HG02759 (cell line): ENCODE measurements around the gene RESP18.
"Not testable (repeated sequence)": the region's sequence is repeated elsewhere in the genome, so short reads cannot be mapped to it uniquely, and the experiment has no call there.

ENCODE experiments used
- ATAC-seq: cut with Tn5 transposase; IDR thresholded peaks from one replicate; pipeline ENCODE4 v1.9.1; 2021; ENCODE audit warnings: mild to moderate bottlenecking, moderate library complexity; ENCODE audit not compliant: unreplicated experiment

The RESP18 gene

DNA sequence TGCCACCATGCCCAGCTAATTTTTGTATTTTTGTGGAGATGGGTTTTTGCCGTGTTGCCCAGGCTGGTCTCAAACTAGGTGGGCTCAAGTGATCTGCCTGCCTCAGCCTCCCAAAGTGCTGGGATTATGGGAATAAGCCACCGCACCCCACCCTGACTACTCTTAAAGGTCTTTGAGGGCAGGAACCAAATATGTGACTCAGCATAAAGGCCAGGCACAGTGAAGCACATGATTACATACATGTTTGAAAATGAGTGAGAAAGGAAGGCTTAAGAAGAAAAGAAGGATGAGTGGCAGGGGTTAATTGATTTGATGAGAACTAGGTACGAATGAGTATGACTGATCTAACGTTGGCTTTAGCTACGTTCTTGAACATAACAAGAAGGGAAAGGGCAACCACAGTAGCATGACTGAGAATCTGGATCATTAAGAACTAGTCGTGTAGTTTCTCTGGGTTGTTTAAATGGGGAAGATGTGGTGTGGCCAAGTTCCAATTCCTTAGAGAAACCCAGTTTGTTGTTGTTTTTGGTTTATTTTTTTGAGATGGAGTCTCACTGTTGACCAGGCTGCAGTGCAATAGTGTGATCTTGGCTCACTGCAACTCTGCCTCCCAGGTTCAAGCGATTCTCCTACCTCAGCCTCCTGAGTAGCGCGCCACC lies 6.8 kb downstream of the RESP18 start:
- no peak for ATAC-seq

DNA sequence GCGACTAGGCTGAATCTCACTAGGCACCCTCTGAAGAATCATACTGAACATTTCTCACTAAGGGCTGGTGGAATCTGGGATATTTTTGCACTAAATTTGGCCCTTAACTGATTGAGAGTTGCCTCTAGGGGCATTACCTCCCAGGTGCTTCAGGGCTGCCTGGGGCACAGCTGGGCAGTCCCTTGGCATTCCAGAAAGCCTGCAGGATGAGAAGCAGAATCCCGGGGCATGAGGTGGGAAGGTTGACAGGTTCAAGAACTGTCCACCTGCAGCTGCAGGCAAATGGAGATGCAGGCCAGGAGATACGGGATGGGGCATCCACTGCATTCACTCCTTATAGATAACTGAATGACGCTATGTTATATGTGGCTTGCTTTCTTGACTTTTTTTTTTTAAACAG lies 7.4 kb downstream of the RESP18 start:
- no peak for ATAC-seq

DNA sequence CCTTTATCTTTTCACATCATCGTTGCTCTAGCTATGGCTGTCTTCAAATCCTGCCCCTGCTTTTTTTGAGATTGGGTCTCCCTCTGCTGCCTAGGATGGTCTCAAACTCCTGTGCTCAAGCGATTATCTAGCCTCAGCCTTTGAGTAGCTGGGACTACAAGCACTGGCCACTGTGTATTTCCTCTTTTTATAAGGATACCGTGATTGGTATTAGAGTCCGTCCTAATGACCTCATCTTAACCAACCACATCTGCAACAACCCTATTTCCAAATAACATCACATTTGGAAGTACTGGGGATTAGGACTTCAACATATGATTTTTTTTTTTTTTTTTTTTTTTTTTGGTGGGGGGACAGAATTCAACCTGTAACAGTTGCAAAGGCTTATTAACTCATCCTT lies 9.1 kb downstream of the RESP18 start:
- no peak for ATAC-seq

DNA sequence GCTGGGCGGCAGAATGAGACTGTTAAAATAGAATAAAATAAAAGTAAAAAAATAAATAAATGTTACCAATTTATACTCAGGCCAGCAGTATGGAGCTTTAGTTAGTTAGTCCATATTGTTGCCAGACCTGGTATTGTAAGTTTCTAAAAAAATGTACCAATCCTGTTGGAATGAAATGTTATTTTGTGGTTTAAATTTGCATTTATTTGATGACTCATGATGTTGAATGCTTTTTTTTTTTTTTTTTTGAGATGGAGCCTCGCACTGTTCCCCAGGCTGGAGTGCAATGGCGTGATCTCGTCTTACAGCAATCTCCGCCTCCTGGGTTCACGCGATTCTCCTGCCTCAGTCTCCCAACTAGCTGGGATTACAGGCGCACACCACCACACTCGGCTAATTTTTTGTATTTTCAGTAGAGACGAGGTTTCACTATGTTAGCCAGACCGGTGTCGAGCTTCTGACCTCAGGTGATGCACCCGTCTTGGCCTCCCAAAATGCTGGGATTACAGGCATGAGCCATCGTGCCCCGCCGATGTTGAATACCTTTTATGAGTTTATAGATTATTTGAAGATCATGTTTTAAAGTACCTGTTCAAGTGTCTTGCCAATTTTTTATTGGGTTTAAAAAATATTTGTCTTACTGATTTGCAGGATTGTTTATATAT lies 17.6 kb downstream of the RESP18 start:
- no peak for ATAC-seq

GRCh38 chr2:219312683-219313263 lies 19.8 kb downstream of the RESP18 start:
- not testable (repeated sequence) for ATAC-seq

- ATAC-seq = no peak
Observed at GRCh38 chr2:219309278-219309677, 23.3 kb downstream of the RESP18 start, which contains the start of gene PTPRN. Gene PTPRN, minus strand, starts transcription at chr2:219309401. Its CDS starts 69 bp downstream, at chr2:219309332.

- ATAC-seq = no peak
Observed at GRCh38 chr2:219308142-219309101, 24.1 kb downstream of the RESP18 start.

- ATAC-seq = no peak
Observed at GRCh38 chr2:219306047-219306446, 26.5 kb downstream of the RESP18 start.

DNA sequence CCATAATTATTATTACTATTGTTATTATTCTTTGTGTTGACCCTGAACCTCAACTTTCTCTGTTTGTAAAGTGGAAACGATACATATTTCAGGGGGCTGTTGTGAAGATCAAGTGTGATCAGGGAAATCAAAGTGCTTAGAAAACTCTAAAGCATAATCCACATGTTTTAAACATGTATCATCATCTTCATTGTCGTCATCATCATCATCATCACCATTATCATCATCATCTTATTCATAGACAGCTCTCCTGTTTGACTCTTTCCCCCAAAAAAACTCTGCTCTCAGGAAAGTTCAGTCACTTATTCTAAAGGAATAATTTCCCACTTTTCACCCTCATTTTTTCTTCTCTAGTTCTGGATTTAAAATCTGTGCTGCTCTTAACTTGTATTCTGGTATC lies 28.3 kb downstream of the RESP18 start:
- ATAC-seq = no peak

DNA sequence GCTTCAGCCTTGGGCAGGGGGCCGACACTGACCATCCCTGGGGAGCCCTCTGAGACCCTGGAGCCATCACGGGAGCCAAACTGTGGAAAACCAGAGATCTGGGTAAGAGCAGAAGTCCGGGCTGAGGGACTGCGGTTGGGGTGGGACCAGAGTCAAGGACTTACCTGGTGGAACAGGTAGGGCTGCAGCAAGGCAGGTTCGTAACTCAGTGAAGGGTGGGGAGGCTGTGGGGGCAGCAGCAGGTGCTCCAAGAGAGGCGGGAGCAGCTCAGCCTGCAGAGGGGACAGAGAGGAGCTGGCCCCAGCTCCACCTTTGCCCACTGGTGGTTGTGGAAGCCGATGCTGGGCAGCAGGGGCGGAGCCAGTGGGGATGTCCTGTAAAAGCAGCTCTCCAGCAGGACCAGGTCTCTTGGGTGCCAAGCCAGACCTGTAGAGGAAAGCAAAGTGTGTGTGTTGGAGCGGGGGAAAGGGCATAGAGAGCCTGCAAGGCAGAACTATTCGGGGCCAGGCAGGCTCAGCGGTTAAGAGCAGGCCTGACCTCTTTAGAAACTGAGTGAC lies 30.1 kb downstream of the RESP18 start:
- ATAC-seq = no peak

- ATAC-seq = no peak
Observed at GRCh38 chr2:219300022-219300421, 32.5 kb downstream of the RESP18 start.

GRCh38 chr2:219299372-219299760 lies 33.2 kb downstream of the RESP18 start:
- no peak for ATAC-seq

DNA sequence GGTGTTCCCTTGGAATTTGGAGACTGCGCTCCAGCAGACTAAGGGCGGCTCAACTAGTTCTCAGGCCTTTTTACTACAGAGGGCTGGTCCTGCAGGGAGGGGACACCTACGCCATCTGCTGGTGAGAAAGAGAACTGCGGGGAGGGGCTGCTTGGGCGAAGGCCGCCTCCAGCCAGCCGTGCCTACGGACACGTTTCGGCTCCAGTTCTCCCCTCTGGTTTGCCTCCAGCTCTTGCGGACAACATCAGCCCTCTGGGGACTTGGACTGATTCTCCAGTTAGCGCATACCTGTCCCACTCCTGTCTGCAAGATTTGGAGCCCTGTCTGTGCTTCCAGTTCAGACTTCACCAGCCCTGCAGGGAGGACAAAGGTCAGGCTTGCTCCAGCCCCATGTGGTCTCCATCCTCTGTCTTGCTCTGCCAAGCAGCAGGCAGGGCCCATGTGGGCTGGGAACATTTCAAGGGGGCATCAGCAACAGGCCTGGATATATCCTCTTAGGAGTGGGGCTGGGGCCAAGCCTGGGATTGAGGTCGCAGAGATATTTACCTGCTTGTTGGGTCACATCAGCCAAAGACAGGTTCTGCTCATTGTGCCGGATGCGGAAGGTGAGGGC lies 33.7 kb downstream of the RESP18 start:
- peak; percentile 50 for ATAC-seq

DNA sequence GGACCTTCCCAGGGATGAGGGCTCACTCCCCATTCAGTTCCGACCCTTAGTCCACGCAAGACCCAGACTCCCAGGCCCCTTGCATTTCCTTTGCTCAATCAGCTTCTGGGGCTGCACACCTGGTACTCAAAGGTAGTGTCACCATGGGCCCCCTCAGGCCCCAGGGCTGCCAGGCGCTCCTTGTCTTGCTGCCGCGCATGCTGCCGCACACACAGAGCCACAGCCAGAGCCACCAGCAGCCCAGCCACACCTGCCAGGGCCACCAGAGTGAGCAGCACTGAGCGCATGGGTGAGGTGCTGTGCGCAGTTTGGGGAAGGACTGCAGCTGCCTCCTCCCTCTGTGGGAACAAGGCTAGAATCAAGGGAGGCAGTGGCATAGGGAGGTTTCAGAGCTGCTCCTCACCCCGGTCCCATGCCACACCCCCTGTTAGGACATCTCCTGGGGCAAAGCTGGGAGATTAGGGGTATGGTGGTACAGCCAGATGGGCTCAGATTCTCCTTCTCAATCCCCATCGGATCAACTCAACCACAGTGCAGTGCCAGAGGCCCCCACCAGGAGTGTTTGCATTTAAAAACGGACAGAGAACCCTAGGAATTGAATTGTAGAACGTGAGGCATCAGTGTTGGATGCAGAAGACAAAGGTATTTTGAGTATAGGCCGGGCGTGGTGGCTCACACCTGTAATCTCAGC lies 34.6 kb downstream of the RESP18 start:
- ATAC-seq = no peak

- ATAC-seq = no peak
Observed at GRCh38 chr2:219296631-219297391, 35.7 kb downstream of the RESP18 start.

DNA sequence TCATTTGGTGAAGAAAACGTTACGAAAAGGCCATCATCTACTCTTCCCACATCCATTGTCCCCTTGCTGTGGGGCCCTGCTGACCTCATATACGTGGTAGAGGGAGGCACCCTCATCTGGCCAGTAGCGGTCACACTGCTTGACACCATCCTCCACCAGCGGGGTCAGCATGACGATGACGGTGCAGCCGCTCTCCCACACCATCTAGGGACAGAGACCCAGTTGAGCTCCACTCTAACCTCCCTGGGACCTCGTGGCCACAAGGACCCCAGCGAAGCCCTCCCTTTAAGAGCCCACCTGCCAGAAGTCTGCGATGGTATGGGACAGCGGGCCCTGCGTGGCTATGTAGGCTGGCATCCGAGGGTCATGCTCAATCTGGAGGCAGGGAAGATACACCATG lies 36.4 kb downstream of the RESP18 start:
- no peak for ATAC-seq

DNA sequence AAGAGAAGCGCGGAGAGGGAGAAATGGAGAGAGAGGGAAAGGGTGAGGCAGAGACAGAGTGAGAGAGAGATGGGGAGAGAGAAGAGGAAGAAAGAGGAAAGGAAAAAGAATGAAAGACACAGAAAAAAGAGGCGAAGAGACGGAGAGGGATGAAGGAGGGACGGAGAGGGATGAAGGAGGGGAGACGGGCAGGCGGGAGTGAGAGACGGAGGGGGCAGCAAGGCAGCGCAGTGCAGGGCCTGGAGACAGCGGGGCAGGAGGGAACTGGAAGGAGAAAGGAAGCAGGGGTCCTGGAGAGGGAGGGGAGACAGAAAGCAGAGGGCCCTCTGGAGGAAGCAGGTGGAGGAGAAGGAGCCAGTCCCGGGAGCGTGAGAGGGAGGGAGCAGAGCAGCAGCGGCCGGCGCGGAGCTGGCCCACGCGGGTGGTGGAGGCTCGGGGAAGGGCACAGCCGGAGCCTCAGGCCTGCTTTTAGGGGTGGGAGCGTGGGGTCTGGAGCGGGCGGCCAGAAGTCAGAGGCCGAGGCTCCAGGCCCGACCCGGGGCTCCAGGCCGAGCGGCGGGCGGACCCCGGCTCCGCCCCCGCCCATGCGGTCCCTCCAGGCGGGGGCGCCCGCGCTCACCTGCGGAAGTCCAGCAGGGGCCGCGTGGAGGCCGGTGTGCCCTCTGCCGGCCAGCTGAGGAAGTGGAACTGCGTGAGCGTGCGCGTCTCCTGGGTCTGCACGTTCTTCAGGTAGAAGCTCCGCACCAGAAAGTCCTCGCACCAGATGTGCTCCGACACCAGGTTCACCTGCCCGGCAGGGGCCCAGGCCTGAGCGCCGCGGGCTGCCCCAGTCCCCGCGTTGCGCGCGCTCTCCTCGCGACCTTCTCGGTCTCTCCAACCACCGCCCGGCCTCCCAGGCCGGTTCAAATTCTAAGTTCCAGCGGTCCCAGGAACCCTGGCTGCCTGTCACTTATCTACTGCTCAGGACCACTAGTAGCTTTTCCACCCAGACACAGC lies 37.9 kb downstream of the RESP18 start:
- peak; percentile 87 for ATAC-seq

- ATAC-seq = no peak
Observed at GRCh38 chr2:219293736-219294231, 38.8 kb downstream of the RESP18 start.
